HG02798 (cell line): ENCODE measurements around the gene RAB27A.

Experiments used
- ATAC-seq: cut with Tn5 transposase; IDR thresholded peaks from one replicate; pipeline ENCODE4 v1.9.1; 2021; ENCODE audit warnings: mild to moderate bottlenecking; ENCODE audit not compliant: unreplicated experiment, poor library complexity

The RAB27A gene

GRCh38 chr15:55230953-55231352 is 58.7 kb downstream of the RAB27A start:
- no peak for ATAC-seq

DNA sequence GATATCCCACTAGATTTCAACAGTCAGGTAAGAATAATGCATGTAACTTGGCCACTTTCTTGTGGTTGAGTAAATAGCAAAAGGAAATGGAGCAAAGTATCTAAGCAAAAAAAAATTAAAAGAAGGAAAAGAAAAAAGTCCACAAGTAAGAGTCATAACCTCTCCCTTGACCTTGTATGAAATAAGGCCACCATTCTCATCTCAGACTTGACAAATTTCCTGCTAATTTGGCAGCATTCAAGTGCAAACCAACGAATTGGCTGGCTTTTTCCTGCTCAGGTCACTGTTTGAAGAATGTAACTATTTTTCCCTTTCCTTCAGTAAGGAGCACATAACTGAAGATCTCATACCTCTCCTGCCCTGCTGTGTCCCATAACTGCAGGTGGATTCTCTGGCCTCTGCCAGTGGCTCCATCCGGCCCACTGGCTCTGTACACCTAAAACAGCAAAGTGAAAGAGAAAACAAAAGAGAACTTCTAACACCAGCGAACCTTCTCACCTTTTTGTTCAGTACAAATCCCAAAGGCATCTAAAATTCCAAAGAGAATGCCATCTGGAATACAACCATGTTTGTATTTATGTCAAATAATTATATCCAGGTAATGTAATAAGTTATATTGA is 59.5 kb downstream of the RAB27A start:
- peak; percentile 46 for ATAC-seq

DNA sequence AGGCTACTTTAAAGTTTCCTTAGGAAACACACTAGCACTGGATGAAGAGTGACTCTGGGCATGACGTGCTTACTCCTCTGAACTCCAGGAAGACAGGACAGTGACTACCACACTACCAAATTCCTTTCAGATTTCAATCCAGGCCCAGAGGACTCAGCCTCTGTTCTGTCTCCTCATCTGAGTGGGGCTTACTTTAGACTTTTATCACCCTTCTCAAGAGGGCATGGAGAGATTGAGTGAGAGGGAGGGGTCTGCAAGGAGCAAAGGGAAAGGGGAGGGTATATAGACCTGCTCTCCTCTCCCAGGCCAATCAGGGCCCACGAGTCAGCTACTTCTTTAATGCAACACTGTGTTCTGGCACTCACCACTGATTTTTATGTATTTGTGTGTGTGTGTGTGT is 63.5 kb downstream of the RAB27A start:
- no peak for ATAC-seq

GRCh38 chr15:55224892-55225291 is 64.7 kb downstream of the RAB27A start:
- ATAC-seq, result no peak

GRCh38 chr15:55222588-55222987 is 67.0 kb downstream of the RAB27A start:
- ATAC-seq, result peak; percentile 67

- no peak for ATAC-seq
Measured at GRCh38 chr15:55221090-55222011, 68.3 kb downstream of the RAB27A start.

DNA sequence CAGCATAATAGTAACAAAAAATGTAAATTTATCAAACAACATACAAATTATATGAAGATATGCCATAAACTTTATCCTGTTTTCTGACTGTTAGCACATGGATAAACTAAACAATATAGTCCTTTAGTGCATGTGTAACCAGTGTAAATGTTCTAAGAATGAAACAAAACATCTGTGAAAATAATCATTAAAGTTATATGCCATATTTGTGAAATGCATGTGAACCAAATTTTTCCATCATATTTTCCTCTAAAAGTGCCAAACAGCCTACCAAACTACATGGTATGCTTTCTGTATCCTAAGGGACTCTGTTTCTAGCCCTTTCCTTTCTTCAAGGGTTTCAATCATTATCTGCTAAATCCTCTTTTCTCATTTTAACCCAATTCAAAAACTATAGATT is 69.0 kb downstream of the RAB27A start:
- ATAC-seq, result no peak

DNA sequence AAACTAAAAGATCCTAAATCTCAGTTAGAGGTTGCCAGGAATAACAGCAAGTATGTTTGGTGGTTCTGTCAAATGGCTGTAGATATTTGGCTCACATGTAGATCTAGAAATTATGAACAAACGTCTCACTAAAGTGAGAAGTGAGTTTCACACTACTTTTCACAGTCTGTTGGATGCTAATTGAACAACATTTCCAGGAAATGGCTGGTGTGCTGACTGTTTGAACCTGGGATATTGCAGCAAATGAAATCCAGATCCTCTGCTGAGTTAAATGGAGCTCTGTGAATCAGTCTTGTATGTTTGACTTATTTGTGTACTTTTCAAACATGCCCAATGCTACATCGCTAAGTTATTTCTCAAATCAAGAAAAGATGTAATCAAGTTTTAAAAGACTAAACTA is 71.6 kb downstream of the RAB27A start:
- no peak for ATAC-seq

GRCh38 chr15:55204464-55204863 is 85.1 kb downstream of the RAB27A start:
- ATAC-seq, result no peak

- ATAC-seq, result no peak
Measured at GRCh38 chr15:55202206-55202605, 87.4 kb downstream of the RAB27A start.

DNA sequence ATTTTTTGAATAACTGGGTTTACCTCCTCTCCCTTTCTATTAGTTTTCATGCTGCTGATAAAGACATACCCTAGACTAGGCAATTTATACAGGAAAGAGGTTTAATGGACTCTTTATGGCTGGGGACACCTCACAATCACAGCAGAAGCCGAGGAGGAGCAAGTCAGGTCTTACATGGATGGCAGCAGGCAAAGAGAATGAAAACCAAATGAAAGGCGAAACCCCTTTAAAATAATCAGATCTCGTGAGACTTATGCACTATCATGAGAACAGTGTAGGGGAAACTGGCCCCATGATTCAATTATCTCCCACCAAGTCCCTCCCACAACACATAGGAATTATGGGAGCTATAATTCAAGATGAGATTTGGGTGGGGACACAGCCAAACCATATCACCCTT is 90.9 kb downstream of the RAB27A start:
- ATAC-seq, result no peak

GRCh38 chr15:55197719-55198118 is 91.9 kb downstream of the RAB27A start:
- ATAC-seq, result no peak

DNA sequence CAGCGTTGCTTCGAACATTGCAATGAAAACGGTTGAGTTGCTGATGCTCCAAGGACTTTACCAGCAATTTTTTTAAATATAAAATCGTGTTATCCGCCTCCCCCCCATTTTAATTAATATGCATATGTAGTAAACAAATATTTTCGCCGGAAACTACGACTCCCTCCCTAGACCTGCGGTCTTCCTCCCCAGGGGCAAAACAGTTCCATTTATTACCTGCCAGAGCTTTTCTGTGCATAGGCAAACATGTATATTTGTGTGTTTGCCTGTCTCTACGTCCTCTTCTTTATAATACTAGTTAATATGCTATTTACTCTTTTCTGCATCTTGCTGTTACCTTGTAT is 92.3 kb downstream of the RAB27A start:
- peak; percentile 12 for ATAC-seq

DNA sequence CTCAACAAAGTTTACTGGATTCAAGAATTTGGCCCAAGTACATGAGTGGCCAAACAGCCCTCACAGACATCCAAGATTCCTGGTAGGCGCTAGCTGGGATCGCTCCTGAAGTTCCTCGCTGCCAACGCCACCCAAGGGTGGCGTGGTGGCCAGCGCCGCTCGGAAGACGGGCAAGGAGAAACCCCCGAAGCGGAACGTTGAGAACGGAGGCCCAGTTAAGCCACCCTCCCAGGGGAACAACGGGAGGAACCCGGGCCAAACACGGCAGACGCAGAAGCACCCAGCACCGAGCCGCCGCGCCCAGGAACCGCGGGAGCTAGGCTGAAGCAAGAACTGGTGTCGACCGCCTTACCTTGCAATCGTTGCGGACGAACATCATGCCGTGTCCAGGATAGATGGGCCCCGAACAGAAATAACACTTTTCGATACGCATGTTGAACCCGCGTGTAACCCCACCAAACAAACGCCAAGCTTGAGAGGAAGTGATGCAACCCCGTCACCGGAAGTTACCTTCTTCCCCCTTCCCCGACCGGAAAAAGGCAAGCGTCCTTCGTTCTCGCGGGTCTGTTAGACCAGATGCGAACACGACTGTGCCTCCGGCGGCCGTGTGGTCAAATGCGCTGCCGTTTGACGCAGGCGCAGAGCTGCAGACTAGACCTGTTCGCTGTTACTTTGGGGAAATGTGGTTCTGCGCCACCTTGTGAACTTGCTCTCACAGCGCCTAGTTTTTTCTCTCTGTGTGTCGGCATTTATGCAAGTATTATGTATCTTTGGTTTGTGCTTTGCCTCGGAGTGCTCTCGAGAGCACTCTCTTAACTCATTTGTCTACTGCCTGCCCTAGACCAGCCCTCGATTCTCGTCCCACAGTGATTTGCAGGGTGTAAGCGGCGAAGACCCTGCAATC is 92.9 kb downstream of the RAB27A start, which contains the start of gene RSL24D1:
TSS of gene RSL24D1 (minus strand) at position 484 of the 904 bp plus-strand sequence. CDS start at position 433, 51 bp downstream.
- ATAC-seq, result peak; percentile 97

DNA sequence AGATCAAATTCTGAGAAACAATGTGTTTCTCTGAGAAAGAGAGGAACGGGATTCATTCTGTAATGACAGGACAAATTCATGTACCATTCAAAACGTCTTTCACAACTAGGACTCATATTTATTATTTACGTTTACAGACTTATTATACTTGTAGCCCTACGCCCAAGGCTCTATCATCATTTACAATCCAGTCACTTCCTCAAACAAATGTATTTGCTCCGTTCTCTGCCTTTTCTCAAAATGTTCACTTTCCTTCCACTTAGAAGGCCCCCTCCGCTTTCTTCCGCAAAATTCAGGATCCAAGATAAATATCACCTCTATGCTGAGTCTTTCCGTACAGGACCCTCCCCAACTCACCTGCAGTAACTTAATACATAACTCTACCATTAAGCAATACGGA is 93.6 kb downstream of the RAB27A start:
- no peak for ATAC-seq

DNA sequence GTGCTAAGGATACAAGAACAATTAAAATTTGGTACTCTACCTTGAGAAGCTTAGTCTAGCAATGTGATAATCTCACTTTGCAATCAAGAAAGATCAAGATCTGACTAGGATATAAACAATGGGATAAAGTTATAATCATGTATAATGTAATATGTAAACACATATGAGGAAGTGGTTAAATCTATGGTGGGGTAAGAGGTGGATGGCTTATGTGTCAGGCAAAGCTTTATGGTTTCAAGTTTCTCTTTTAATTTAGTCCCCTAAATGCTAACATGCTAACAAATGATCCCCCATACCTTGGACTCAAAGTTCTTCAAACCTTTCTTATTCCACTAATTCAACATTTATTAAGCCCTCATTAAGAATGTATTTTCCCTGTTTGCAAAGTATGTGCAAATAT is 95.4 kb downstream of the RAB27A start:
- ATAC-seq, result no peak

DNA sequence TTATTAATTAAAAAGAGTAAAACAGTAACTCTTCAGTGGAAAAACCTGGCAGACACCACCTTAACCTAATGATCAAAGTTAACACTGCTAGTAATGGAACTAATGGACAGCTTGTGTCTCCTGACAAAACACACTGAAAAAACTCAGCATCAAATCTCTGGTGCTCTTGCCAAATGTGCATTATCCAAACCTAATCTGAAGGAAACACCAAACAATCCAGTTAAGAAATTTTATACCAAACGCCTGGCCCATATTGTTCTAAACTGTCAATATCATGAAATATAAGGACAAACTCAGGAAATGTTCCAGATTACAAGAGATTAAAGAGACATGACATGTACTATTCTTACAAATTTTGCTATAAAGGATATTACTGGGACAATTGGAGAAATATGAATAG is 103.3 kb downstream of the RAB27A start:
- ATAC-seq, result no peak

GRCh38 chr15:55183679-55184078 is 105.9 kb downstream of the RAB27A start:
- ATAC-seq, result no peak

DNA sequence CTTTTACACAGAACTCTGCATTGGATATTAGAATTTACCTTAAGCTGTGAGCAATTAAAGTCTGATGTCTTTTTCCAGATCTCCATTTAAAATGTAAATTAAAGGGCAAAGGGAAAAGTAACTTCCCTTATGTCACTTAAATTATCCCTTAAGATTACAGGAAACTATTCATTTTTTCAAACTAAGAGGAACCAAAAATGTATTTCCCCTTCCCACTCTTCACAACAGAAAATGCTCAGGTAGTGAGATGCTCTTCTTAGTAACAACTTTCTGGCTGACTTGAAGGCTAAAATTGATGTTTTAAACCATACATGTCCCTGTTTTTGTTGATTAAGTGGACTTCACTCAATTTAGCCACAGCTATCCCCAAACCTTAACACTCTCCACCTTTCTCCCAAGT is 110.5 kb downstream of the RAB27A start:
- ATAC-seq, result no peak

DNA sequence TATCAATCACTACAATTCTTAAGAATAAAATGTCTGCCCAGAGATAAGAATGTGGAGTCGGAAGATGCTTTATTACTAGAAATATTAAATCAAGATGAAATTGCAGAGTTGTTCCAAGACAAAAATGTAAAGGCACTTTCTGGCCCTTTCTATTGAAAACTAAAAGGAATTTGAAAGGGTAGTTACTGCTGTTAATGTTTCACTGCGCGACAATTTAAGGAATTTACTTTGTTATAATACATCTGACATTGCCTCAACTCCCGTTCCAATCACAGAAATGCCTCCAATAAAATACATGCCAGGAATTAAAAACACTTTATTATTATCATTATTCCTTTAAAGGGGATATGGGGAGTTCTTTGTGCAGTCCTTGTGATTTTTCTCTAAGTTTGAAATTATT is 119.3 kb downstream of the RAB27A start:
- no peak for ATAC-seq
